IMR-90 (cell line): Measurements from ENCODE around the gene ASCL3. TPM values are rescaled to one million over a fixed set of nuclear protein-coding genes. Genes with fewer than 3 reads are reported as not detected.

ENCODE experiments used
- ATAC-seq: fragments of 200-7000 bp; cut with Tn5 transposase; 2 replicates; pipeline ENCODE4 v1.9.1; 2020; ENCODE audit warnings: low read depth, mild to moderate bottlenecking, moderate library complexity
- BruUV-seq: library from RNA; stranded (reverse); fragments of 400-500 nt; replicated peaks from 2 replicates; lab custom pipeline; 2021; lab: Mats Ljungman, UMichigan
- CTCF ChIA-PET: fragments of 300-600 bp; formaldehyde crosslinking; extraction: SDS; loops from one replicate; lab custom pipeline; 2021; ENCODE audit warnings: antibody characterized with exemption; lab: Yijun Ruan, JAX
- POLR2A ChIA-PET: fragments of 300-600 bp; sonication (Branson Sonifier 250); formaldehyde crosslinking; loops from one replicate; lab custom pipeline; 2022; ENCODE audit warnings: antibody characterized with exemption; ENCODE audit not compliant: unreplicated experiment; lab: Charles Lee
- DNase-seq: peaks from one replicate; pipeline ENCODE4 v3.0.0; 2013
- H2AFZ ChIP-seq: replicated peaks from 2 replicates; pipeline ENCODE3; 2013; ENCODE audit warnings: low read length, mild to moderate bottlenecking; ENCODE audit not compliant: poor library complexity
- H2AK5ac ChIP-seq: 2 replicates; pipeline ENCODE4 v1.6.1; 2013; ENCODE audit warnings: low read depth, low read length, inconsistent platforms
- H2AK9ac ChIP-seq: replicated peaks from 2 replicates; pipeline ENCODE3; 2013; ENCODE audit warnings: mild to moderate bottlenecking, low read depth, low read length, moderate library complexity; ENCODE audit not compliant: poor library complexity
- H2BK120ac ChIP-seq: 2 replicates; pipeline ENCODE4 v1.6.1; 2013; ENCODE audit warnings: low read depth, low read length, inconsistent platforms
- H2BK15ac ChIP-seq: 3 replicates; pipeline ENCODE4 v1.6.1; 2013; ENCODE audit warnings: low read depth, low read length, inconsistent platforms
- H2BK20ac ChIP-seq: 2 replicates; pipeline ENCODE4 v1.6.1; 2013; ENCODE audit warnings: low read depth, mild to moderate bottlenecking, inconsistent platforms, low read length, moderate library complexity
- H2BK5ac ChIP-seq: 2 replicates; pipeline ENCODE4 v1.6.1; 2013; ENCODE audit warnings: mild to moderate bottlenecking, low read depth, low read length, inconsistent platforms; ENCODE audit not compliant: poor library complexity, severe bottlenecking
- H3K14ac ChIP-seq: replicated peaks from 2 replicates; pipeline ENCODE4 v1.6.1; 2013; ENCODE audit warnings: low read depth, low read length, inconsistent platforms
- H3K18ac ChIP-seq: 2 replicates; pipeline ENCODE4 v1.6.1; 2013; ENCODE audit warnings: low read depth, low read length, control low read depth
- H3K23ac ChIP-seq: 2 replicates; pipeline ENCODE4 v1.6.1; 2013; ENCODE audit warnings: low read depth, low read length, inconsistent platforms
- H3K27ac ChIP-seq: 2 replicates; pipeline ENCODE4 v1.5.1; 2013; ENCODE audit warnings: mild to moderate bottlenecking, control low read depth, low read length; ENCODE audit not compliant: insufficient read depth
- H3K27me3 ChIP-seq: 2 replicates; pipeline ENCODE4 v1.6.1; 2013; ENCODE audit warnings: low read length; ENCODE audit not compliant: control insufficient read depth, insufficient read depth
- H3K36me3 ChIP-seq: 2 replicates; pipeline ENCODE4 v1.6.1; 2013; ENCODE audit warnings: low read length, mixed read lengths; ENCODE audit not compliant: control insufficient read depth, insufficient read depth
- H3K4ac ChIP-seq: 2 replicates; pipeline ENCODE4 v1.6.1; 2013; ENCODE audit warnings: low read depth, low read length, inconsistent platforms
- H3K4me1 ChIP-seq: 2 replicates; pipeline ENCODE4 v1.6.1; 2013; ENCODE audit warnings: low read length, mixed read lengths; ENCODE audit not compliant: control insufficient read depth, insufficient read depth
- H3K4me2 ChIP-seq: 2 replicates; pipeline ENCODE4 v1.6.1; 2013; ENCODE audit warnings: low read depth, mild to moderate bottlenecking, control low read depth, low read length, moderate library complexity
- H3K4me3 ChIP-seq: 2 replicates; pipeline ENCODE4 v1.5.1; 2013; ENCODE audit warnings: low read depth, mild to moderate bottlenecking, control low read depth, low read length, moderate library complexity; ENCODE audit not compliant: insufficient read depth
- H3K56ac ChIP-seq: 2 replicates; pipeline ENCODE4 v1.6.1; 2013; ENCODE audit warnings: low read length, inconsistent platforms; ENCODE audit not compliant: insufficient read depth; ENCODE audit errors: extremely low read depth
- H3K79me1 ChIP-seq, 2 experiments: 2 replicates each; pipeline ENCODE4 v1.6.1; 2013; ENCODE audit warnings: low read length in 2 of 2, inconsistent platforms in 1 of 2, low read depth in 1 of 2
- H3K9ac ChIP-seq: 2 replicates; pipeline ENCODE4 v1.6.1; 2013; ENCODE audit warnings: low read depth, low read length, control low read depth
- H3K9me1 ChIP-seq: 2 replicates; pipeline ENCODE4 v1.6.1; 2013; ENCODE audit warnings: low read length, inconsistent platforms; ENCODE audit not compliant: insufficient read depth
- H3K9me3 ChIP-seq: 2 replicates; pipeline ENCODE4 v1.6.1; 2013; ENCODE audit warnings: low read length; ENCODE audit not compliant: control insufficient read depth, insufficient read depth
- H4K20me1 ChIP-seq: 2 replicates; pipeline ENCODE4 v1.6.1; 2013; ENCODE audit warnings: low read length, inconsistent platforms; ENCODE audit not compliant: insufficient read depth
- H4K5ac ChIP-seq: 2 replicates; pipeline ENCODE4 v1.6.1; 2013; ENCODE audit warnings: mild to moderate bottlenecking, low read depth, low read length, control low read depth
- H4K8ac ChIP-seq, 2 experiments: 2 replicates each; pipeline ENCODE4 v1.6.1; 2013; ENCODE audit warnings: low read depth in 2 of 2, low read length in 2 of 2, control low read depth in 1 of 2, inconsistent platforms in 1 of 2
- H4K91ac ChIP-seq: 2 replicates; pipeline ENCODE4 v1.6.1; 2013; ENCODE audit warnings: low read depth, low read length, inconsistent platforms; ENCODE audit not compliant: insufficient read depth
- MAFK ChIP-seq: IDR thresholded peaks from 2 replicates; pipeline ENCODE4 v1.6.1; 2012; ENCODE audit warnings: low read depth, low read length, improper control_type of control experiment
- RAD21 ChIP-seq: IDR thresholded peaks from 2 replicates; pipeline ENCODE4 v1.6.1; 2012; ENCODE audit warnings: low read length, improper control_type of control experiment
- RCOR1 ChIP-seq: IDR thresholded peaks from 2 replicates; pipeline ENCODE4 v1.6.1; 2012; ENCODE audit warnings: mild to moderate bottlenecking, low read length, improper control_type of control experiment; ENCODE audit not compliant: insufficient replicate concordance
- WGBS, 2 experiments: methylation state at CpG; one replicate each; pipeline versions ENCODE4 v1.1.5 to v1.1.7; 2013; ENCODE audit warnings: missing lambda C conversion rate in 2 of 2; ENCODE audit not compliant: insufficient read length in 1 of 2; ENCODE audit errors: extremely low coverage in 2 of 2; 5-methylcytosine and 5-hydroxymethylcytosine counted together
- dilution Hi-C: fragments of 300-500 bp; cut with HindIII; formaldehyde crosslinking; loops from one replicate; pipeline ENCODE4 v1.14.3; 2018; ENCODE audit warnings: low sequenced_read_pairs; ENCODE audit not compliant: unreplicated experiment
- in situ Hi-C: fragments of 300-500 bp; cut with MboI; formaldehyde crosslinking; loops from 3 replicates; pipeline ENCODE4 v1.14.3; 2019; ENCODE audit warnings: low sequenced_read_pairs, inconsistent platforms, mixed read lengths
- intact Hi-C: fragments of 100-400 bp; cut with micrococcal nuclease; formaldehyde crosslinking; loops from 2 replicates; pipeline ENCODE4 v1.10.0; 2022
- polyA plus RNA-seq, 3 experiments: library from polyadenylated mRNA; depleted of rRNA; stranded (reverse); fragments of >200 nt; gene quantifications; 2 replicates each; pipeline ENCODE4 v1.2.3, GENCODE V29; 2012; ENCODE audit warnings: low replicate concordance in 1 of 3
- total RNA-seq: library from RNA; depleted of rRNA; stranded (reverse); fragments of >200 nt; gene quantifications from 2 replicates; pipeline ENCODE4 v1.2.3, GENCODE V29; 2012

Gene ASCL3
- total and polyA plus RNA-seq, 2 of the 4 experiments (the other 2 are of a cell fraction): not detected

- ChIA-PET POLR2A (interaction anchor here (0.6 kb wide), 1 partner anchor 48 kb away, joined by 5 read pairs; no protein-coding TSS in a partner anchor), CTCF (no interaction called here)
- ATAC-seq: no peak
- TF ChIP-seq RCOR1 (no peak), MAFK (no peak), RAD21 (no peak)
- Histone ChIP-seq H3K79me1 (no peaks in the 10 kb centered on the region), H2AFZ (no peak overlapping the region), H3K27ac (no peak overlapping the region), H2AK5ac (peak overlapping the region; percentile 40; the same call in 1 of the 2 replicates), H3K4me3 (no peak overlapping the region), H3K56ac (no peak overlapping the region), H3K36me3 (no peaks in the 10 kb centered on the region), H3K4me1 (peaks cover 9% of the 10 kb centered on the region), H3K14ac (no peak overlapping the region), H2BK15ac (no peak overlapping the region), H3K23ac (no peak overlapping the region), H3K4ac (0 out of 2 replicates have a peak overlapping the region, but pooled peaks have one; percentile 13), H2AK9ac (no peak overlapping the region), H4K8ac (no peak overlapping the region), H3K4me2 (no peak overlapping the region), H3K9me1 (peaks cover 20% of the 10 kb centered on the region; the same call in 1 of the 2 replicates), H3K27me3 (no peaks in the 10 kb centered on the region), H3K9ac (no peak overlapping the region), H2BK20ac (peak overlapping the region; percentile 26), H4K5ac (no peak overlapping the region), H4K91ac (no peak overlapping the region), H4K20me1 (no peaks in the 10 kb centered on the region), H2BK5ac (no peak overlapping the region), H2BK120ac (no peak overlapping the region), H3K18ac (no peak overlapping the region), H3K9me3 (no peaks in the 10 kb centered on the region)
- dilution Hi-C loops (no loop called here), intact Hi-C loops (no loop called here), in situ Hi-C loops (no loop called here)
- no CpG with 5 or more reads among the region's 12 CpGs for WGBS, 2 experiments
- BruUV-seq: no TSS peak
- no peak for DNase-seq
Measured at GRCh38 chr11:8930456-8931175, 12.2 kb downstream of the ASCL3 start.
